ENCODE measurements around the gene ATP11A.

The ATP11A gene

GRCh38 chr13:112712451-112713207 is 22.8 kb downstream of the ATP11A start:
- Histone ChIP-seq H3K27ac (ENCODE audit: low read length) (no peak overlapping the region), H3K9ac (ENCODE audit: low read length) (no peak overlapping the region)

GRCh38 chr13:112713517-112714253 is 23.8 kb downstream of the ATP11A start:
- TF ChIP-seq EZH2 (optimal IDR thresholded peaks at IDR 0.05; ENCODE audit: low read depth, low read length) (no peak), EZH2phosphoT487 (IDR thresholded peaks at IDR 0.05; ENCODE audit: low read length) (no peak), CTCF (IDR thresholded peaks at IDR 0.05; ENCODE audit: low read length) (no peak)
- Histone ChIP-seq H3K4me2 (ENCODE audit: low read depth, low read length) (no peak overlapping the region), H2AFZ (ENCODE audit: low read length) (no peak overlapping the region), H4K20me1 (ENCODE audit: insufficient read depth, low read length) (no peaks in the 10 kb centered on the region), H3F3A (ENCODE audit: insufficient read depth, low read length) (no peaks in the 10 kb centered on the region), H3K27me3 (replicated peaks; ENCODE audit: insufficient read depth, low read length) (no peaks in the 10 kb centered on the region), H3K36me3 (replicated peaks; ENCODE audit: insufficient read depth, low read length) (no peaks in the 10 kb centered on the region), H3K4me1 (ENCODE audit: low read length) (no peaks in the 10 kb centered on the region), H3K79me2 (ENCODE audit: low read length) (peaks cover 68% of the 10 kb centered on the region), H3K4me3 (ENCODE audit: low read length) (no peak overlapping the region), H3K9me2 (replicated peaks; ENCODE audit: insufficient read depth, low read length) (no peaks in the 10 kb centered on the region), H3K9ac (ENCODE audit: low read length) (no peak overlapping the region), H3K27ac (ENCODE audit: low read length) (no peak overlapping the region), H3K9me3 (replicated peaks; ENCODE audit: insufficient read depth, low read length) (no peaks in the 10 kb centered on the region)
- no peak for DNase-seq

More at GRCh38 chr13:112712451-112713207, 22.8 kb downstream of the ATP11A start:
- Histone ChIP-seq H3K4me1 (ENCODE audit: low read length) (no peaks in the 10 kb centered on the region), H3K4me3 (ENCODE audit: low read length) (no peak overlapping the region), H4K20me1 (ENCODE audit: insufficient read depth, low read length) (no peaks in the 10 kb centered on the region), H3K79me2 (ENCODE audit: low read length) (peaks cover 76% of the 10 kb centered on the region), H3K4me2 (ENCODE audit: low read depth, low read length) (no peak overlapping the region), H3F3A (ENCODE audit: insufficient read depth, low read length) (no peaks in the 10 kb centered on the region), H3K36me3 (replicated peaks; ENCODE audit: insufficient read depth, low read length) (no peaks in the 10 kb centered on the region), H2AFZ (ENCODE audit: low read length) (no peak overlapping the region), H3K27me3 (replicated peaks; ENCODE audit: insufficient read depth, low read length) (no peaks in the 10 kb centered on the region), H3K9me3 (replicated peaks; ENCODE audit: insufficient read depth, low read length) (no peaks in the 10 kb centered on the region), H3K9me2 (replicated peaks; ENCODE audit: insufficient read depth, low read length) (no peaks in the 10 kb centered on the region)
- DNase-seq = no peak
- no peak for TF ChIP-seq EZH2phosphoT487 (IDR thresholded peaks at IDR 0.05; ENCODE audit: low read length)
- no peak for TF ChIP-seq EZH2 (optimal IDR thresholded peaks at IDR 0.05; ENCODE audit: low read depth, low read length)
- TF ChIP-seq CTCF (IDR thresholded peaks at IDR 0.05; ENCODE audit: low read length) = no peak

- Histone ChIP-seq H3F3A (ENCODE audit: insufficient read depth, low read length) (no peaks in the 10 kb centered on the region), H4K20me1 (ENCODE audit: insufficient read depth, low read length) (no peaks in the 10 kb centered on the region), H3K9me3 (replicated peaks; ENCODE audit: insufficient read depth, low read length) (no peaks in the 10 kb centered on the region), H3K79me2 (ENCODE audit: low read length) (peaks cover 71% of the 10 kb centered on the region), H3K27me3 (replicated peaks; ENCODE audit: insufficient read depth, low read length) (no peaks in the 10 kb centered on the region), H3K4me3 (ENCODE audit: low read length) (no peak overlapping the region), H3K4me1 (ENCODE audit: low read length) (no peaks in the 10 kb centered on the region), H3K4me2 (ENCODE audit: low read depth, low read length) (no peak overlapping the region), H3K9ac (ENCODE audit: low read length) (no peak overlapping the region), H2AFZ (ENCODE audit: low read length) (no peak overlapping the region), H3K9me2 (replicated peaks; ENCODE audit: insufficient read depth, low read length) (no peaks in the 10 kb centered on the region), H3K36me3 (replicated peaks; ENCODE audit: insufficient read depth, low read length) (no peaks in the 10 kb centered on the region), H3K27ac (ENCODE audit: low read length) (no peak overlapping the region)
- DNase-seq = no peak
- TF ChIP-seq CTCF (IDR thresholded peaks at IDR 0.05; ENCODE audit: low read length) = no peak
- TF ChIP-seq EZH2 (optimal IDR thresholded peaks at IDR 0.05; ENCODE audit: low read depth, low read length) = no peak
- TF ChIP-seq EZH2phosphoT487 (IDR thresholded peaks at IDR 0.05; ENCODE audit: low read length) = no peak
Observed at GRCh38 chr13:112714376-112715174, 24.7 kb downstream of the ATP11A start.
